ENCODE data around the gene ARRDC2. TPM values are rescaled to one million over a fixed set of nuclear protein-coding genes. Genes with fewer than 3 reads are reported as not detected.
A peak's percentile ranks its signal among the peaks of the same experiment; 100 is the strongest.

ARRDC2 gene
- total and polyA plus RNA-seq, 9 of the 15 experiments (the other 6 are each of a cell fraction or from before 2014, with no cell fraction given): 1.9 to 27.4 (median 15.2) TPM

GRCh38 chr19:18044825-18045304 lies 36.9 kb downstream of the ARRDC2 start:
- H3K27me3 ChIP-seq (ENCODE audit: control insufficient read depth in 2 of 2, insufficient read depth in 2 of 2, low read length in 2 of 2): peaks cover 10 to 14% of the 10 kb centered on the region in 2 experiments; a peak in 4 of 5 replicates
- ATAC-seq (peak; percentile 84), FAIRE-seq (peak; percentile 78), DNase-seq (ENCODE audit: extremely low read depth in 1 of 4, low spot score in 3 of 4) (peak; percentile 57 to 72 (median 62))
- H3K27ac ChIP-seq (ENCODE audit: extremely low read depth, low read depth, low read length): peak overlapping the region; percentile 32; the same call in 1 of the 3 replicates
- H3K36me3 ChIP-seq (ENCODE audit: control insufficient read depth, insufficient read depth, low read length): no peaks in the 10 kb centered on the region
- H4K20me1 ChIP-seq (replicated peaks; ENCODE audit: control insufficient read depth, insufficient read depth, low read length): no peaks in the 10 kb centered on the region; the same call in 1 of the 2 replicates
- intact Hi-C loops (cut with micrococcal nuclease): no loop called here
- H3K9me3 ChIP-seq (replicated peaks; ENCODE audit: control insufficient read depth, insufficient read depth, low read depth, low read length): 0 out of 2 replicates have a peak, but pooled peaks cover 3% of the 10 kb centered on the region
- peak overlapping the region; percentile 44 to 82 for H3K9ac ChIP-seq (ENCODE audit: insufficient read depth in 1 of 2, low read depth in 2 of 2, low read length in 2 of 2)
- H3K79me2 ChIP-seq (ENCODE audit: control insufficient read depth, insufficient read depth, low read length): no peaks in the 10 kb centered on the region
- 12% methylated on average over 11 of the region's 12 CpGs for WGBS (ENCODE audit: insufficient coverage, low coverage, missing lambda C conversion rate)
- peak overlapping the region; percentile 37 for H3K4me3 ChIP-seq
- in situ Hi-C loops (cut with MboI): no loop called here
- H2AFZ ChIP-seq (ENCODE audit: low read depth, low read length): peak overlapping the region; percentile 90
- H3K9me1 ChIP-seq (ENCODE audit: control insufficient read depth, insufficient read depth, low read length): no peaks in the 10 kb centered on the region
- peaks cover 7 to 13% of the 10 kb centered on the region in 2 experiments; a peak in 4 of 5 replicates for H3K4me1 ChIP-seq (replicated peaks in 1 of 2; ENCODE audit: control insufficient read depth in 2 of 2, insufficient read depth in 2 of 2, low read length in 2 of 2)
- POLR2A ChIA-PET: interaction anchor here (0.6 to 1.7 kb wide), 4 partner anchors 8 to 185 kb away, joined by 3 to 5 read pairs (median 4); partner anchors contain the start of gene RPL18A
- CTCF ChIA-PET (ENCODE audit: low intra/inter-chr PET ratio): no interaction called here
- no TSS peak for BruUV-seq (replicated peaks)
- peak overlapping the region; percentile 81 for H3K4me2 ChIP-seq (ENCODE audit: insufficient read depth, low read length)
- no peak for TF ChIP-seq SRSF7 (optimal IDR thresholded peaks at IDR 0.05; ENCODE audit: low read depth, low read length)
- no peak for TF ChIP-seq HLTF (IDR thresholded peaks at IDR 0.05)
- TF ChIP-seq MTA1 (IDR thresholded peaks at IDR 0.05; ENCODE audit: borderline replicate concordance): 0 out of 2 replicates have a peak, but pooled peaks have one; percentile 16
- no peak for TF ChIP-seq TGIF2 (CRISPR knock-in tag; IDR thresholded peaks at IDR 0.05)
- TF ChIP-seq ARHGAP35 (IDR thresholded peaks at IDR 0.05; ENCODE audit: partially characterized antibody): no peak
- peak in 1 of 2 experiments; percentile 62; a peak in 1 of 4 replicates for TF ChIP-seq MAZ (CRISPR knock-in tag; conservative IDR thresholded peaks at IDR 0.05 in 1 of 2, IDR thresholded peaks at IDR 0.05 in 1 of 2)
- TF ChIP-seq FOXJ3 (CRISPR knock-in tag; IDR thresholded peaks at IDR 0.05): no peak
- TF ChIP-seq ZNF586 (CRISPR knock-in tag; conservative IDR thresholded peaks at IDR 0.05): no peak
- no peak for TF ChIP-seq SREBF1 (IDR thresholded peaks at IDR 0.05; ENCODE audit: borderline replicate concordance, low read depth, low read length)
- peak; percentile 68 for TF ChIP-seq EGR1 (conservative IDR thresholded peaks at IDR 0.05)
- TF ChIP-seq PHF8 (IDR thresholded peaks at IDR 0.05; ENCODE audit: borderline replicate concordance, low read length): peak; percentile 37; the same call in 1 of the 2 replicates
- no peak for TF ChIP-seq SAFB (IDR thresholded peaks at IDR 0.05; ENCODE audit: borderline replicate concordance, low read depth, low read length)
- 0 out of 2 replicates have a peak, but pooled peaks have one; percentile 33 for TF ChIP-seq SMARCA4 (IDR thresholded peaks at IDR 0.05)
- 0 out of 2 replicates have a peak, but pooled peaks have one; percentile 33 for TF ChIP-seq CEBPB (tag; IDR thresholded peaks at IDR 0.05)
- no peak for TF ChIP-seq ZBTB33 (CRISPR knock-in tag; IDR thresholded peaks at IDR 0.05)
- TF ChIP-seq HDGF (IDR thresholded peaks at IDR 0.05): no peak
- TF ChIP-seq, protein P1, sequence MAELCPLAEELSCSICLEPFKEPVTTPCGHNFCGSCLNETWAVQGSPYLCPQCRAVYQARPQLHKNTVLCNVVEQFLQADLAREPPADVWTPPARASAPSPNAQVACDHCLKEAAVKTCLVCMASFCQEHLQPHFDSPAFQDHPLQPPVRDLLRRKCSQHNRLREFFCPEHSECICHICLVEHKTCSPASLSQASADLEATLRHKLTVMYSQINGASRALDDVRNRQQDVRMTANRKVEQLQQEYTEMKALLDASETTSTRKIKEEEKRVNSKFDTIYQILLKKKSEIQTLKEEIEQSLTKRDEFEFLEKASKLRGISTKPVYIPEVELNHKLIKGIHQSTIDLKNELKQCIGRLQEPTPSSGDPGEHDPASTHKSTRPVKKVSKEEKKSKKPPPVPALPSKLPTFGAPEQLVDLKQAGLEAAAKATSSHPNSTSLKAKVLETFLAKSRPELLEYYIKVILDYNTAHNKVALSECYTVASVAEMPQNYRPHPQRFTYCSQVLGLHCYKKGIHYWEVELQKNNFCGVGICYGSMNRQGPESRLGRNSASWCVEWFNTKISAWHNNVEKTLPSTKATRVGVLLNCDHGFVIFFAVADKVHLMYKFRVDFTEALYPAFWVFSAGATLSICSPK (IDR thresholded peaks at IDR 0.05; ENCODE audit: borderline replicate concordance): no peak
